C1 segment of cervical spinal cord (tissue), 14 donors: ENCODE measurements around the gene TLK1.

Source experiments
- DNase-seq, 14 donors: peaks; one replicate each; lab custom pipeline; 2025; lab: John Stamatoyannopoulos, UW

Gene TLK1

GRCh38 chr2:171160119-171160955 lies at the start of gene TLK1:
TSS of gene TLK1 (minus strand) at chr2:171160893. CDS start at chr2:171160428, 465 bp downstream.
- DNase-seq, result peak; percentile 27 to 84 (median 72)

- DNase-seq, result no peak
Measured at GRCh38 chr2:171210216-171210863, 49.6 kb upstream of the TLK1 start.

GRCh38 chr2:171208657-171209056 lies 48.0 kb upstream of the TLK1 start:
- DNase-seq, result no peak

- no peak for DNase-seq
Measured at GRCh38 chr2:171206422-171207115, 45.9 kb upstream of the TLK1 start.

GRCh38 chr2:171205551-171205950 lies 44.9 kb upstream of the TLK1 start:
- no peak for DNase-seq

GRCh38 chr2:171201767-171202166 lies 41.1 kb upstream of the TLK1 start:
- no peak for DNase-seq

GRCh38 chr2:171201271-171201670 lies 40.6 kb upstream of the TLK1 start:
- no peak for DNase-seq

GRCh38 chr2:171200469-171200868 lies 39.8 kb upstream of the TLK1 start:
- no peak for DNase-seq

GRCh38 chr2:171191021-171191420 lies 30.3 kb upstream of the TLK1 start:
- no peak for DNase-seq

- DNase-seq, result no peak
Measured at GRCh38 chr2:171187819-171188218, 27.1 kb upstream of the TLK1 start.

GRCh38 chr2:171187177-171187576 lies 26.5 kb upstream of the TLK1 start:
- no peak for DNase-seq

GRCh38 chr2:171185941-171186340 lies 25.2 kb upstream of the TLK1 start:
- no peak for DNase-seq

GRCh38 chr2:171185165-171185818 lies 24.6 kb upstream of the TLK1 start:
- DNase-seq, result no peak

GRCh38 chr2:171181064-171182049 lies 20.7 kb upstream of the TLK1 start:
- DNase-seq, result no peak

GRCh38 chr2:171180229-171180930 lies 19.7 kb upstream of the TLK1 start:
- no peak for DNase-seq

- DNase-seq, result no peak
Measured at GRCh38 chr2:171178993-171179392, 18.3 kb upstream of the TLK1 start.

GRCh38 chr2:171176516-171176915 lies 15.8 kb upstream of the TLK1 start:
- no peak for DNase-seq

- DNase-seq, result no peak
Measured at GRCh38 chr2:171174075-171174474, 13.4 kb upstream of the TLK1 start.

- no peak for DNase-seq
Measured at GRCh38 chr2:171173087-171173486, 12.4 kb upstream of the TLK1 start.

GRCh38 chr2:171171808-171172207 lies 11.1 kb upstream of the TLK1 start:
- no peak for DNase-seq
